A549 (cell line): ENCODE results near the gene SAMD4B. TPM values are rescaled to one million over a fixed set of nuclear protein-coding genes. Genes with fewer than 3 reads are reported as not detected.
A peak's percentile ranks its signal among the peaks of the same experiment; 100 is the strongest.

Experiments used
- ATAC-seq, 2 experiments: fragments of 200-7000 bp in 1 of 2; fragments of >200 bp in 1 of 2; cut with Nextera tagmentation in 1 of 2; cut with Tn5 transposase in 1 of 2; 3 replicates each; pipeline versions ENCODE4 v1.8.0 to v1.9.1; 2018 to 2020; ENCODE audit warnings: mild to moderate bottlenecking in 1 of 2, moderate library complexity in 1 of 2
- CTCF ChIA-PET: fragments of 300-600 bp; sonication (Branson Sonifier 250); formaldehyde crosslinking; extraction: SDS; loops from one replicate; lab custom pipeline; 2021; ENCODE audit warnings: antibody characterized with exemption, inconsistent platforms; lab: Yijun Ruan, JAX
- POLR2A ChIA-PET: fragments of 350-600 bp; formaldehyde crosslinking; extraction: SDS; loops from one replicate; lab custom pipeline; 2021; ENCODE audit warnings: antibody characterized with exemption, inconsistent platforms; lab: Yijun Ruan, JAX
- DNase-seq, 2 experiments: peaks; one replicate each; pipeline versions ENCODE4 v3.0.0 to v3.0.0-alpha.2; 2011 to 2016; ENCODE audit warnings: low read depth in 1 of 2, low spot score in 1 of 2
- FAIRE-seq: peaks from 2 replicates; lab custom pipeline; 2011; peaks lifted over from hg19 to GRCh38; lab: Jason Lieb, UNC
- H3K27ac ChIP-seq, 2 experiments: fragments of >200 bp; sonication (Bioruptor Twin); formaldehyde crosslinking; 3 replicates each; pipeline ENCODE4 v1.5.1; 2016 to 2017
- H3K4me1 ChIP-seq: fragments of >200 bp; sonication (Bioruptor Twin); formaldehyde crosslinking; 3 replicates; pipeline ENCODE4 v1.6.1; 2016
- H3K4me2 ChIP-seq: fragments of >200 bp; sonication (Bioruptor Twin); formaldehyde crosslinking; 3 replicates; pipeline ENCODE4 v1.6.1; 2016
- H3K4me3 ChIP-seq: fragments of >200 bp; sonication (Bioruptor Twin); formaldehyde crosslinking; 3 replicates; pipeline ENCODE4 v1.5.1; 2016
- H3K9me3 ChIP-seq: fragments of >200 bp; sonication (Bioruptor Twin); formaldehyde crosslinking; 3 replicates; pipeline ENCODE4 v1.6.1; 2016
- CEBPB ChIP-seq, 2 experiments: fragments of >200 bp in 1 of 2; sonication (Bioruptor Twin) in 1 of 2; formaldehyde crosslinking in 1 of 2; IDR thresholded peaks; 2 replicates each; pipeline ENCODE4 v1.6.1; 2012 to 2016
- EHF ChIP-seq: fragments of 250-450 bp; sonication (Bioruptor Pico); IDR thresholded peaks from 2 replicates; pipeline ENCODE4 v1.5.0; 2020; ENCODE audit warnings: mild to moderate bottlenecking
- FOSB ChIP-seq: fragments of 250-450 bp; sonication (Bioruptor Pico); IDR thresholded peaks from 2 replicates; pipeline ENCODE4 v1.5.0; 2020; ENCODE audit warnings: mild to moderate bottlenecking, moderate library complexity
- FOSL2 ChIP-seq, 2 experiments: fragments of 450-650 bp in 1 of 2; fragments of >200 bp in 1 of 2; sonication (Bioruptor Twin) in 1 of 2; formaldehyde crosslinking; IDR thresholded peaks; 2 replicates each; pipeline versions ENCODE4 v1.5.0 to v1.6.1; 2016 to 2020; ENCODE audit warnings: mild to moderate bottlenecking in 1 of 2, moderate library complexity in 1 of 2
- HEYL ChIP-seq: fragments of 250-450 bp; sonication (Bioruptor Pico); IDR thresholded peaks from 2 replicates; pipeline ENCODE4 v1.8.0; 2021; ENCODE audit warnings: mild to moderate bottlenecking, moderate library complexity
- HOXA7 ChIP-seq: fragments of 250-450 bp; sonication (Bioruptor Pico); IDR thresholded peaks from 2 replicates; pipeline ENCODE4 v1.5.0; 2020; ENCODE audit warnings: mild to moderate bottlenecking, moderate library complexity
- HOXB5 ChIP-seq: fragments of 250-450 bp; sonication (Bioruptor Pico); IDR thresholded peaks from 2 replicates; pipeline ENCODE4 v1.5.0; 2020; ENCODE audit warnings: mild to moderate bottlenecking, moderate library complexity
- JUN ChIP-seq, 2 experiments: fragments of >200 bp; sonication (Bioruptor Twin); formaldehyde crosslinking; IDR thresholded peaks; 2 replicates in 1 of 2; 3 replicates in 1 of 2; pipeline ENCODE4 v1.6.1; 2016 to 2017
- JUNB ChIP-seq: fragments of >200 bp; sonication (Bioruptor Twin); formaldehyde crosslinking; IDR thresholded peaks from 2 replicates; pipeline ENCODE4 v1.6.1; 2016
- NFE2L2 ChIP-seq: fragments of 150-350 bp; conservative IDR thresholded peaks from 2 replicates; pipeline ENCODE4 v1.6.1; 2014; ENCODE audit warnings: low read length
- PHF8 ChIP-seq: fragments of 200-600 bp; sonication (generic); IDR thresholded peaks from 2 replicates; pipeline ENCODE4 v1.6.1; 2016; ENCODE audit warnings: low read depth, mild to moderate bottlenecking, antibody characterized with exemption, moderate library complexity, borderline replicate concordance
- POLR2A ChIP-seq: IDR thresholded peaks from 2 replicates; pipeline ENCODE4 v1.6.1; 2012; ENCODE audit warnings: mild to moderate bottlenecking, low read length
- POLR2AphosphoS2 ChIP-seq: conservative IDR thresholded peaks from 2 replicates; pipeline ENCODE4 v1.6.1; 2012; ENCODE audit warnings: low read length, improper control_type of control experiment, inconsistent platforms
- RAD21 ChIP-seq, 2 experiments: fragments of >200 bp in 1 of 2; sonication (Bioruptor Twin) in 1 of 2; formaldehyde crosslinking in 1 of 2; IDR thresholded peaks in 1 of 2; conservative IDR thresholded peaks in 1 of 2; 2 replicates in 1 of 2; 3 replicates in 1 of 2; pipeline ENCODE4 v1.6.1; 2012 to 2018; ENCODE audit warnings: inconsistent platforms in 1 of 2
- RFX5 ChIP-seq: fragments of 450-650 bp; IDR thresholded peaks from 2 replicates; pipeline ENCODE4 v1.7.1; 2014; ENCODE audit warnings: antibody characterized with exemption, mild to moderate bottlenecking, moderate library complexity
- RNF2 ChIP-seq: fragments of 200-600 bp; sonication (generic); IDR thresholded peaks from 2 replicates; pipeline ENCODE4 v1.6.1; 2016; ENCODE audit warnings: low read depth, mild to moderate bottlenecking, antibody characterized with exemption, moderate library complexity, borderline replicate concordance
- TFCP2L1 ChIP-seq: fragments of 250-450 bp; sonication (Bioruptor Pico); IDR thresholded peaks from 2 replicates; pipeline ENCODE4 v1.5.0; 2021; ENCODE audit warnings: mild to moderate bottlenecking
- ZNF302 ChIP-seq: fragments of 250-450 bp; sonication (Bioruptor Pico); IDR thresholded peaks from 2 replicates; pipeline ENCODE4 v1.9.0; 2021; ENCODE audit warnings: inconsistent platforms, mild to moderate bottlenecking, moderate library complexity
- ZSCAN20 ChIP-seq: fragments of 250-450 bp; sonication (Bioruptor Pico); IDR thresholded peaks from 2 replicates; pipeline ENCODE4 v1.8.0; 2022; ENCODE audit warnings: mild to moderate bottlenecking, moderate library complexity
- WGBS: methylation state at CpG from one replicate; pipeline ENCODE4 v1.1.6; 2017; ENCODE audit errors: missing lambda C conversion rate; 5-methylcytosine and 5-hydroxymethylcytosine counted together
- polyA plus RNA-seq, 4 experiments: library from polyadenylated mRNA; depleted of rRNA in 3 of 4; stranded (reverse); fragments of >200 nt; fragmentation: RNase III in 1 of 4; extraction: RNeasy Plus Mini Kit Qiagen cat#74134 plus additional on column Dnase treatment in 1 of 4; gene quantifications; 2 replicates in 3 of 4; 3 replicates in 1 of 4; pipeline ENCODE4 v1.2.3, GENCODE V29; 2011 to 2017
- TF ChIP-seq, protein P1 (sequence below): IDR thresholded peaks from 2 replicates; pipeline ENCODE4 v1.6.1; 2012; ENCODE audit warnings: low read depth, borderline replicate concordance
- TF ChIP-seq, protein P2 (sequence below): fragments of 250-450 bp; sonication (Bioruptor Pico); IDR thresholded peaks from 2 replicates; pipeline ENCODE4 v1.5.0; 2021; ENCODE audit warnings: mild to moderate bottlenecking, moderate library complexity, borderline replicate concordance
- TF ChIP-seq, protein P3 (sequence below): IDR thresholded peaks from 2 replicates; pipeline ENCODE4 v1.6.1; 2012

Gene SAMD4B
- polyA plus RNA-seq, 2 of the 4 experiments (the other 2 are of a cell fraction): 82.1 to 118 TPM

DNA sequence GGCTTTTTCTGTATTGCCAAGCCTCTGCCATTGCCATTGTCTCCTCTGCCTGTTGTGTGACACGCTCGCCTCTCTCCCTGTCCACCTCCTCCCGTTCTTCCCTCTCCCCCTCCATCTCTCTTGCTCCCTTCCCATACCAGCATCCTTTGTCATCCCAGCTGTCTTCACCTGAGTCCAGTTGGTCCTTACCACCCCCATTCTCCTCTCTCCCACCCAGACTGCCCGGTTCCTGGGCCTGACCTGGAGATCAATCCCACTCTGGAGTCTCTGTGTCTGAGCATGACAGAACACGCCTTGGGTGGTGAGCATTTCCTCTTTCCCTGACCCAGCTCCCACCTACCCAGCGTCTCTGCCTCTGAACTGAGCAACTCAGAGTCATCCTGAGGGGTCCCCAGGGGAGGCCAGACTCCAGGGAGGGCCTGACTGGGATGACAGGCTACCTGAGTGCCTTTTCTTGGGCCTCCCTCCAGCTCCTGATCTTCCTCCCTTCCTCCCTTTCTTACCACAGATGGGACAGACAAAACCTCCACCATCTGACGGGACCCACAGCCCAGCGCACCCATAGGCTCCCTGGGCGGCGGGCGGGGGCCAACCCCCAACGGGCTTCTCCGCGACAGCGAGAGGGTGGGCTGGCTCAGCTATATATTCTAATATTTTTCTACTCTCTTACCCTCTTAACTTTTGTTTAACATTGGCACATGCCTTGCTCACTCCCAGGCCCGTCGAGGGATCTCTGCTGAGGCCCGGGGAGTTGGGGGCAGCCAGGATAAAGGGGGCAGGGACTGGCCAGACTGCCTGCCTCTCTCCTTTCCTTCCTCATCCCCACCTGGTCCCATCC lies 41.0 kb downstream of the SAMD4B start:
- 92% methylated on average over 18 of the region's 18 CpGs for WGBS
- ATAC-seq (peak; percentile 3 to 5; a peak in 2 of 6 replicates), FAIRE-seq (no peak), DNase-seq (no peak)
- Histone ChIP-seq H3K27ac (peak overlapping the region in 1 of 2 experiments; percentile 2; a peak in 1 of 6 replicates), H3K4me2 (no peak overlapping the region), H3K4me3 (no peak overlapping the region), H3K4me1 (no peaks in the 10 kb centered on the region), H3K9me3 (no peaks in the 10 kb centered on the region)
- ChIA-PET CTCF (interaction anchor here (0.7 to 5.4 kb wide), 13 partner anchors 8 to 296 kb away, joined by 3 to 50 read pairs (median 5); partner anchors contain the start of genes MED29, PAF1, PLEKHG2 and SAMD4B), POLR2A (interaction anchor here (0.6 to 3.5 kb wide), 3 partner anchors 8 to 47 kb away, joined by 3 to 22 read pairs (median 5); partner anchors contain the start of genes MED29 and PAF1)
- TF ChIP-seq EHF (CRISPR knock-in tag) (no peak), HEYL (CRISPR knock-in tag) (no peak), JUNB (no peak), PHF8 (no peak), FOSB (no peak), RFX5 (no peak), NFE2L2 (no peak)
- TF ChIP-seq, protein P1, sequence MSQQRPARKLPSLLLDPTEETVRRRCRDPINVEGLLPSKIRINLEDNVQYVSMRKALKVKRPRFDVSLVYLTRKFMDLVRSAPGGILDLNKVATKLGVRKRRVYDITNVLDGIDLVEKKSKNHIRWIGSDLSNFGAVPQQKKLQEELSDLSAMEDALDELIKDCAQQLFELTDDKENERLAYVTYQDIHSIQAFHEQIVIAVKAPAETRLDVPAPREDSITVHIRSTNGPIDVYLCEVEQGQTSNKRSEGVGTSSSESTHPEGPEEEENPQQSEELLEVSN: no peak
- TF ChIP-seq, protein P2, sequence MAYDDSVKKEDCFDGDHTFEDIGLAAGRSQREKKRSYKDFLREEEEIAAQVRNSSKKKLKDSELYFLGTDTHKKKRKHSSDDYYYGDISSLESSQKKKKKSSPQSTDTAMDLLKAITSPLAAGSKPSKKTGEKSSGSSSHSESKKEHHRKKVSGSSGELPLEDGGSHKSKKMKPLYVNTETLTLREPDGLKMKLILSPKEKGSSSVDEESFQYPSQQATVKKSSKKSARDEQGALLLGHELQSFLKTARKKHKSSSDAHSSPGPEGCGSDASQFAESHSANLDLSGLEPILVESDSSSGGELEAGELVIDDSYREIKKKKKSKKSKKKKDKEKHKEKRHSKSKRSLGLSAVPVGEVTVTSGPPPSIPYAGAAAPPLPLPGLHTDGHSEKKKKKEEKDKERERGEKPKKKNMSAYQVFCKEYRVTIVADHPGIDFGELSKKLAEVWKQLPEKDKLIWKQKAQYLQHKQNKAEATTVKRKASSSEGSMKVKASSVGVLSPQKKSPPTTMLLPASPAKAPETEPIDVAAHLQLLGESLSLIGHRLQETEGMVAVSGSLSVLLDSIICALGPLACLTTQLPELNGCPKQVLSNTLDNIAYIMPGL: no peak

DNA sequence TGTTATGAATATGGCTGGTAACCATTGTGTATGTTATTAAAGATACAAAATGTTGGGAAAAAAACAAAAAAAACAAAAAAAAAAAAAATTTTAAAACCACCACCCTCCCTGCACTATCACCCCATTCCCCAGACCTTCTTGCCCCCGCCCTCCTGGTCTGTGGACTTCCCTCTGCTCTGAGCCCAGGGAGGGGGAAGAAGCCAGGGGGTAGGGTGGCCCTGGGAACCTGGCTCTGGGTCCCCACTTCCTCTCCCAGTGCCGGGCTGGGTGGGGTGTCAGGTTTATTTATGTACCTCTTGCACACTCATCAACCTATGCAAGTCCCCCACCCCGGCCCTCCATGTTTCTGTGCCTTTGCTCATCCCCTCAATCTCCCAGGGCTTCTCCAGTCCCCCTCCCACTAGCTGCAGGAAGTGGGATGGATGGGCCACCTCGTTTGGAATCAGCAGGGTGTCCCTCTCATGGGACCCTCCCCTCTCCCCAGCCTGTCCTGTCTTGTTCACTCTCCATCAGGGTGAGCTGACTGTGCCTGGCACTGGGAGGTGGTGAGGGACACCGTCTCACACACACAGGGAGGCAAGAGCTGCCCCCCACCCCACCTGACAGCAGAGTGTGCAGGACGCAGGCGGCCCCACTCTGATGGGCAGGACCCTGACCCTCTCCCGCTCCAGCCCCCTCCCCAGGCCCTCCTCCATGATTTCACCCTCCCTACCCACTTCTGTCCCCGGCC lies 42.8 kb downstream of the SAMD4B start:
- peak in 1 of 2 experiments; percentile 4; a peak in 1 of 6 replicates for ATAC-seq

DNA sequence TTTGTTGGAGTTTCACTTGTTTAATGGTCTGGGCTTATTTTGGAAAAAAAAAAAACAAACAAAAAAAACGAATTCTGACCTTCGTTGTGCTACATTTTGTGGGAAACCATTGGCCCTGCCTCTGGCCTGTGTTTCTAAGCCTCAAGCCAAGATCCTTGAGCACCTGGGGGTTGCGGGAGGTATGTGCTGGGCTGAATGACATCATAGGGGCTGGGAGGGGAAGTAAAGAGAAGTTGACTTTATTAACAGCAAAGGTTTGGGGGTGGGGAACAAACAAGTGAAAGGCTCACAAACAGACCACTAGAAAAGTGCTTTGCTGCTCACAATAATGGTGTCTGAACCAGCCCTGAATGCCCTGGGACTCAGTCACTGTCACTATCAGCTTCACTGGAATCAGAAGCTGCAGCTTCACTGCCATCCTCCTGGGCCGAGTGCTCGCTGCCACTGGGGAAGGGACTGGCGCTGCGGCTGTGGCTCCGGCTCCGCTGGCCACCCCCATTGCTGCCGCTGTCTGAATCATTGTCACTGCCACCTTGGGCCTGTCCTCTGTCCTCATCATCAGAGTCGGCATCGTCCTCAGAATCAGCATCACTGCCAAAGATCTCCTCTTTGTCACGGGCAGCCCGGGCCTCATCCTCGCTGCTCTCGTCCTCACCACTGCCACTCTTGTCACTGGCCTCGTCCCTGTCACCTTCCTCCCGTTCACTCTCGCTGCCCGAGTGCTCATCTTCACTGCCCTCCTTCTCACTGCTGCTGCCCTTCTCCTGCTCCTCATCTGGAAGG lies 43.6 kb downstream of the SAMD4B start:
- H3K4me1 ChIP-seq: peaks cover 8% of the 10 kb centered on the region; the same call in 2 of the 3 replicates
- POLR2A ChIA-PET: interaction anchor here (1.0 kb wide), 1 partner anchor 12 kb away, joined by 4 read pairs; no protein-coding TSS in a partner anchor
- WGBS: 90% methylated on average over 20 of the region's 20 CpGs
- no peak overlapping the region for H3K27ac ChIP-seq
- ATAC-seq: no peak
- no peaks in the 10 kb centered on the region for H3K9me3 ChIP-seq
- H3K4me3 ChIP-seq: no peak overlapping the region
- CTCF ChIA-PET: interaction anchor here (0.6 to 5.4 kb wide), 8 partner anchors 8 to 881 kb away, joined by 3 to 50 read pairs (median 4); partner anchors contain the start of genes MRPS12, PLEKHG2 and SARS2
- peak; percentile 90 for FAIRE-seq
- H3K4me2 ChIP-seq: no peak overlapping the region
- TF ChIP-seq PHF8: no peak
- no peak for TF ChIP-seq HOXB5
- no peak for TF ChIP-seq FOSL2 (IDR thresholded peaks at IDR 0.05)
- TF ChIP-seq FOSL2 (CRISPR knock-in tag; IDR thresholded peaks at IDR 0.05): no peak
- no peak for TF ChIP-seq CEBPB (IDR thresholded peaks at IDR 0.05)
- no peak for TF ChIP-seq RAD21 (conservative IDR thresholded peaks at IDR 0.05 in 1 of 2, IDR thresholded peaks at IDR 0.05 in 1 of 2)
- no peak for TF ChIP-seq ZNF302 (CRISPR knock-in tag)
- TF ChIP-seq RNF2: no peak
- TF ChIP-seq, protein P3, sequence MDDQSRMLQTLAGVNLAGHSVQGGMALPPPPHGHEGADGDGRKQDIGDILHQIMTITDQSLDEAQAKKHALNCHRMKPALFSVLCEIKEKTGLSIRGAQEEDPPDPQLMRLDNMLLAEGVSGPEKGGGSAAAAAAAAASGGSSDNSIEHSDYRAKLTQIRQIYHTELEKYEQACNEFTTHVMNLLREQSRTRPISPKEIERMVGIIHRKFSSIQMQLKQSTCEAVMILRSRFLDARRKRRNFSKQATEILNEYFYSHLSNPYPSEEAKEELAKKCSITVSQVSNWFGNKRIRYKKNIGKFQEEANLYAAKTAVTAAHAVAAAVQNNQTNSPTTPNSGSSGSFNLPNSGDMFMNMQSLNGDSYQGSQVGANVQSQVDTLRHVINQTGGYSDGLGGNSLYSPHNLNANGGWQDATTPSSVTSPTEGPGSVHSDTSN: no peak
- no peak for TF ChIP-seq POLR2A
- TF ChIP-seq, protein P1: no peak
- no peak for DNase-seq

More for the DNA sequence above, 42.8 kb downstream of the SAMD4B start:
- ChIA-PET POLR2A (interaction anchor here (1.0 kb wide), 1 partner anchor 13 kb away, joined by 4 read pairs; no protein-coding TSS in a partner anchor), CTCF (interaction anchor here (0.6 to 5.4 kb wide), 8 partner anchors 9 to 880 kb away, joined by 3 to 50 read pairs (median 4); partner anchors contain the start of genes MRPS12, PLEKHG2 and SARS2)
- FAIRE-seq (no peak), DNase-seq (no peak)
- TF ChIP-seq ZSCAN20 (CRISPR knock-in tag): no peak
- peak; percentile 41; the same call in 1 of the 2 replicates for TF ChIP-seq HOXA7
- TF ChIP-seq POLR2AphosphoS2: peak; percentile 30; the same call in 1 of the 2 replicates
- peak in 1 of 2 experiments; percentile 17; a peak in 1 of 5 replicates for TF ChIP-seq JUN (IDR thresholded peaks at IDR 0.05)
- no peak for TF ChIP-seq POLR2A
- TF ChIP-seq TFCP2L1: peak; percentile 41; the same call in 1 of the 2 replicates
- Histone ChIP-seq H3K4me1 (peaks cover 6% of the 10 kb centered on the region; the same call in 2 of the 3 replicates), H3K4me3 (no peak overlapping the region), H3K27ac (no peak overlapping the region), H3K9me3 (no peaks in the 10 kb centered on the region), H3K4me2 (no peak overlapping the region)
- WGBS: 75% methylated on average over 9 of the region's 9 CpGs
